Hematopoietic multipotent progenitor cell (in vitro differentiated cells): Measurements from ENCODE around the gene RPP21. TPM values are rescaled to one million over a fixed set of nuclear protein-coding genes. Genes with fewer than 3 reads are reported as not detected.
A peak's percentile ranks its signal among the peaks of the same experiment; 100 is the strongest.

ENCODE experiments used
- DNase-seq, 3 donors: peaks; one replicate each; pipeline ENCODE4 v3.0.0-alpha.2; 2011 to 2015; ENCODE audit warnings: low read depth in 2 of 3, low spot score in 2 of 3
- total RNA-seq: library from RNA; depleted of rRNA; stranded (reverse); fragments of >200 nt; gene quantifications from one replicate; pipeline ENCODE4 v1.2.3, GENCODE V29; 2012

Gene RPP21
- total RNA-seq, 1 donor = 32.6 TPM

DNA sequence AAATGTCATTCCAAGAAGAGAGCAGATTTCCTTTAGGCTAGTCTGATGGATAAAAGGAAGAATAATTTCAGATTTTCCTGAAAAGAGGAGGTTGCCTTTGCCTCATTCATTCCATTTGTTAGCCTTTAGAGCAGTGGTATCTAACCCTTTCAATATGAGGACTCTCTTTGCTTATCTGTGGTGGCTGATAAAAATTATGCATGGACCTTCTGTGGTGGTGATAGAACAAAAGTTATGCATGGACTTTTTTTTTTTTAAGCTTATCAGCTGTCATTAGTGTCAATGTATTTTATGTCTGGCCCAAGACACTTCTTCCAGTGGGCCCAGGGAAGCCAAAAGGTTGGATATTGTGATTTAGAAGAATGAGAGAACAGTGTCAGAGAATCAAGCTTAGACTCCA is 16.6 kb upstream of the RPP21 start:
- DNase-seq = no peak

DNA sequence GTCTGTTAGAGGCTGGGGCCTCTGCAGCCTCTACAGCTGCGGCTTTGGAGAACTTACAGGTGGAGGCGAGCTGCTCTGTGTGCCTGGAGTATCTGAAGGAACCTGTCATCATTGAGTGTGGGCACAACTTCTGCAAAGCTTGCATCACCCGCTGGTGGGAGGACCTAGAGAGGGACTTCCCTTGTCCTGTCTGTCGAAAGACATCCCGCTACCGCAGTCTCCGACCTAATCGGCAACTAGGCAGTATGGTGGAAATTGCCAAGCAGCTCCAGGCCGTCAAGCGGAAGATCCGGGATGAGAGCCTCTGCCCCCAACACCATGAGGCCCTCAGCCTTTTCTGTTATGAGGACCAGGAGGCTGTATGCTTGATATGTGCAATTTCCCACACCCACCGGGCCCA is 15.6 kb upstream of the RPP21 start:
- DNase-seq = no peak

DNA sequence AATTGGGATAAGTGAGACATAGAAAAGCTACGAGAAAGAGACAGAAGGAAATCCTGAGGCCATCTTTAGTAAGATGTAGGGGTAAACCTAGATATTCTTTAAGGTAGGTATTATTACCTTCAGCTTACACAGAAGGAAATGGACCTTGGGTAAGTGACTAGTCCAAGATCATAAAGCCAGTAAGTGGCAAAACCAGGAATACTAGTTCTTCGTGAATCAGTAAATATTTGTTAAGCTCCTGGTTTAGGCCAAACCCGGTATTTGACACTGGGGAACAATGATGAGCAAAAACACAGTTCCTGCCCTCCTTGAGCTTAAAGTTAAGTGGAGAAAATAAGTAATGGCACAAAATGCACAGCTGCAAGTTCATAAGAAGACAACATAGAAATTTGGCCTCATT is 13.0 kb upstream of the RPP21 start:
- DNase-seq = no peak

DNA sequence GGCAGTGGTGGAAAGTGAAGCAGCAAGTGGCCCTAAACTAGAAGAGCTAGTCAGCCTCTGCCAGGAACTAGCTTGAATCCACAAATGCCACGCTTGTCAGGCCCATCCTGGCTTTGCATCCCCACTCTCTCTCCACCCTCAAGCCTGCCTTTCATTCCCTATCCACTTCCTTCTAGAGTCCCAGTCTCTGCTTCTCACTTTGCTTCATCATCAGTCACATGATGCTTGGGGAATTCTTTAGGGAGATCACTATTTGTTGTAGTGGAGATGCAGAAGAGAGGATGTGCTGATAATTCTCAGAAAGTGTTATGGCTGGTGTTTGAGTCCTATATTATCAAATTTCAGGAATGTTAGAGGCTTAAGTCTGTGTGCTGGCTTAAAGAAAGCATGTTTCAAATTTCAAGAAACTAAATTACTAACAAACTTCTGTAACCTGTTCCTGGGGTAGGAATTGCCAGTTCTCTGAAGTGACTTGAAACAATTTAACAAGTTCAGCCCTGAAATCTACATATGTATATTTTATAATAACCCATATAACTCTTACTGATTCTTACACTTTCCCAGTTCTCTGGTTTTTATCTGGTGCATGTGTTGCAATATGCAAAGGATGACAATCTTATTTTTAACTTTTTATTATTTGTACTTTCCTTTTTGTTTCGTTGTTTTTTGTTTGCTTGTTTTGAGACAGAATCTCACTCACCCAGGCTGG is 10.7 kb upstream of the RPP21 start:
- no peak for DNase-seq

DNA sequence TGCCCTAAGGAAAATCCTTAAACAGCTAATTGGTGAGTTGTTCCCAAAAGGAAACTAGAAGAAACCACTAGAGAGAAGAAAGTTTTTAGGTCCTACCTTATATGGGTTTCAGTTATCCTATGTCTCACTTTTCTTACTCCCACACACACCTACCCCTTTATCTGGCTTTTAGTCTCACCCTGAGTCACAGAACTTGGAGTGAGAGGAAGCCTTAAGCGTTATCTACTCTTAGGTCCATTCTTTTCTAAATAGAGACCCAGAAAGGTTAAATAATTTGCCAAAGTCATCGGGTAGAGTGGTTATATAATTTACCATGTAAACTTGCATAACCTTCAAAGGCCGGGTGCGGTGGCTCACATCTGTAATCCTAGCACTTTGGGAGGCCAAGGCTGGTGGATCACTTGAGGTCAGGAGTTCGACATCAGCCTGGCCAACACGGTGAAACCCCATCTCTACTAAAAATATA is 4.3 kb upstream of the RPP21 start:
- DNase-seq = no peak

DNA sequence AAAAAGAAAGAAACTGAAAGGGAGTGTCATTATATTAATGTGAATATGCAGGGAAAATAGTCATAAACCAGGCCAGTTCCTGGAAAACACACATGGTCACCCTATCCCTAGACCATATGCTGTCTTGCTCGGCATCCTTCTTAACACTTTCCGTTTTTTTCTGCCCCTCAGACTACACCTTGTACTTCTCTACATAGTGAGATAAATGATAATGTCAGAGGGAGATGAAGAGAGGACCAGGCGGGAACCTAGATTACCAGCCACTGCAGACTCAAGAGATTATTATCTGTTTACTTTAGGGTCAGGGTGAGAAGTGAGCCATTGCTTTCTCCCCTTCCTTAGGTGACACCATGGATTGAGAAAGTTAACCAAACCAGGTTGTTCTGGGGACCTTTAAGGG is 3.7 kb upstream of the RPP21 start:
- DNase-seq = no peak

DNA sequence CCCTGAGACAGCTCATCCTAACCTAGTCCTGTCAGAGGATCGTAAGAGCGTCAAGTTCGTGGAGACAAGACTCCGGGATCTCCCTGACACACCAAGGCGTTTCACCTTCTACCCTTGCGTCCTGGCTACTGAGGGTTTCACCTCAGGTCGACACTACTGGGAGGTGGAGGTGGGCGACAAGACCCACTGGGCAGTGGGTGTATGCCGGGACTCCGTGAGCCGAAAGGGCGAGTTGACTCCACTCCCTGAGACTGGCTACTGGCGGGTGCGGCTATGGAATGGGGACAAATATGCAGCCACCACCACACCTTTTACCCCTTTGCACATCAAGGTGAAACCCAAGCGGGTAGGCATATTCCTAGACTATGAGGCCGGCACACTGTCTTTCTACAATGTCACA is 3.2 kb upstream of the RPP21 start:
- DNase-seq = no peak

DNA sequence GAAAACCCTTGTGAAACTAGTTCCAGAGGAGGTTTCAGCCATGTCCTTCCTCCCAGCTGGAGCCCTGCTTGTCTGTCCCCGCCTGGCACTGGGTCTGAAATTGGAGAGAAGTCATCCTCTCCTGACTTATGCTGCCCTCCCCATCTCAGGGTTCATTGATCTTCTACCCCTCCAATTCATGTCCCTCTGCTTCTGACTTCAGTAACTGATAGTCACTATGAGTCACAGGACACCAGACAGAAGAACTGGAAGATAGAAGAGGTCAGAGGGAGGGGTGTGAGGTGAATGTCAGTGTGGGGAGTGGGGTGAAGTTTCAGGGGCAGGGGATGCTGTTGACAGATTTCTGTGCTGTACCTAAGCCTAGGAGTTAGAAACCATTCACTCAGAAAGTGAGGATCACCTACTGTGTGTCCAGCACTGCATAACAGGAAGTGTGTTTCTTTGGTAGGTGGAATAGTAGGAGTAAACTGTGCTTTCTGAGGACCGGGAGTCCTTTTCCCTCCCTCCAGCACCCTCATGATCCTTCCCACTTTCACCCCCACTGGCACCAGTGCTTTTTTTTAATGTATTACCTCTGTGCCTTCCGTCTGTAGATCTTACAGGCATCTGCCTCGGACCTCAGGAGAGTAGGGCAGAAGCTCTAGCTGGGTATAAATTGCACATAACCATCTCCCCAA is 627 bp upstream of the RPP21 start:
- DNase-seq = no peak

DNA sequence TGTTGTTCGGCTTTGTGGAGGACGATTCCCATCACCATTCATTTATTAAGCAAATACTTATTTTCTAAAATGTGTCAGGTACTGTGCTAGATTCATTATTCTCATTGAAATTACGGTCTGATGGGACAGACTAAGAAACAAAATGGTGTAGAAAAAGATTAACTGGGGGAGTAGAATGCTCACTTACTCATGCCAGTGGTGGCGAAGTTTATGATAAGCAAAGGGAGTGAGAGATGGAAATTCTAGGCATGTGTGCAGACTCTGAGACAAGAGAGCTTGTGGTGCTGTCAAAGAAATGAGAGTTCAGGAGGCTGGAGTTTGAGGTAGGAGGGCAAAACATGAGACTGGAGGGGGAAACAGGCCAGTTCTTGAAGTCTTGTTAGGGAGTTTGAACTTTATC is 896 bp downstream of the RPP21 start:
- no peak for DNase-seq

DNA sequence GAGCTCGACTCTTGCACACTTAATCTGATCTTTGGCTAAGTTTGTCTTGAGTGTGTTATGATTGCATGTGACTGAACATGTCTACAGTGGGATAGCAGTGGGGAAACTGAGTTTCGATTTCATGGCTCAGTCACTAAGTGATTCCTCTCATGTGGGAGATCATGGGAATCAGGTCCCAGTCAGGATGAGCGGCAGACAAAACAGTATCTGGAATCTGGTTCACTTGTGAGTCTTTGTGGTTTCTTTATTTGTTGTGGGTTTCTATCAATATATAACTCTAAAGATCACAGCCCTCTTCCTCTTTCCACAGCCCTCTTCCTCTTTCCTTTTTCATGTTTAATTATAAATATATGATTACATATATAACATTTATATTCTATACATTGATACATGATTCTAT is 4.0 kb downstream of the RPP21 start:
- DNase-seq = no peak

DNA sequence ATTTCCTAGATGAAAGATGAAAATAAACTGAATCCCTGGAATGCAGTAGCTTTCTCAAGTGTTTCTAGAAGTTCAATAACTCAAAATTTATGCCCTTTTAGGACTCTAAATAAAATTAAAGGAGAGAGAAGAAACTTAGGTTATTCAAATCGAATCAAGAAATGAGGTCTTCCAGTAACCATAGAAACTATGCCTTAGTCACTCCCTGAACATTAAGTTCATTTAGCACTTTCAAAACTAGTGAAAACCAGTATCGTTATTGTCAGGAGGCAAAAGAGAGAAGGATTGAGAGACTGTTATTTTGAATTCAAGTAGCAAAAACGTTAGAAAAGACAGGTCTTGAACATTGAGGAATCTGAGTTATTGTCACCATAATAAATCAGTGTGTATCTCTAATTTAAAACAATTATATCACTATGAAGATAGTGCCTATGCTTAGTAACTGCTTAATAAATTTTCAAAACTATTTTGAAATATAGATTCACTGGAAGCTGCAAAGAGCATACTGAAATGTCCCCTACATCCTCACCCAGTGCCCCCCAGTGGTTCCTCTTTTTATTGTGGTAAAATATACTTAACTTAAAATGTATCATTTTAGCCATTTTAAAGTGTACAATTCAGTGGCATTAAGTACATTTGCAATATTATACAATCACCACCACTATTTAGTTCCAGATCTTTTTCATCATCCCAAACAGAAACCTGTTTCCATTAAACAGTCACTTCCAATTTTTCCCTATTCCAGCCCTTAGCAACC is 4.6 kb downstream of the RPP21 start:
- DNase-seq = peak in 1 of 3 donors; percentile 43

DNA sequence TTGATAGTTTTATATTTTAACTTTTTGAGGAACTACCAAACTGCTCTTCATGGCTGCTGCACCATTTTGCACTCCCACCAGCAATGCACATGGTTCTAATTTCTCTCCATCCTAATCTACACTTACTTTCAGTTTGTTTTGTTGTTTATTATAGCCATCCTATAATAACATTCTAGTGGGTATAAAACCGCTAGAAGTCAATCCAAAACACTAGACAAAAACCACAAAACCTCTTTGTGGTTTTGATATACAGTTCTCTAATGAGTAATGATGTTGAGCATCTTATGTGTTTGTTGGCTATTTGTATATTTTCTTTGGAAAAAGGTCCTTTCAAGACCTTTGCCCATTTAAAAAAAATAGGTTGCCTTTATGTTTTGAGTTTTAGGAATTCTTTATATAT is 5.6 kb downstream of the RPP21 start:
- no peak for DNase-seq

DNA sequence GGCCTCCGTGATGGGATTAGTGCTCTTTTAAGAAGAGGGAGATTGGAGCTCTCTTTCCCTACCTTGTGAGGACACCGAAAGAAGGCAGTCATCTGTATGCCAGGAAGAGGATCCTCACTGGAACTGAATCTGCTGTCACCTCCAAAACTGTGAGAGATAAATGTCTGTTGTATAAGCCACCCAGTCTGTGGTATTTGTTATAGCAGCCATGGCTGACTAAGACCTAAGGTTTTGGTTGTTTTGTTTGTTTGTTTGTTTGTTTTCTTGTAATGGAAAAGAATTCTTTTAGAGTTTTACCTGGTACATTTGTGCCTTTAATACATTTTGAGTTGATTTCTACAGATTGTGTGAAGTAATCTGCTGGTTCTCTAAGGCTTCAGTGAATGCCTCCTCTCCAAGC is 7.6 kb downstream of the RPP21 start:
- no peak for DNase-seq

DNA sequence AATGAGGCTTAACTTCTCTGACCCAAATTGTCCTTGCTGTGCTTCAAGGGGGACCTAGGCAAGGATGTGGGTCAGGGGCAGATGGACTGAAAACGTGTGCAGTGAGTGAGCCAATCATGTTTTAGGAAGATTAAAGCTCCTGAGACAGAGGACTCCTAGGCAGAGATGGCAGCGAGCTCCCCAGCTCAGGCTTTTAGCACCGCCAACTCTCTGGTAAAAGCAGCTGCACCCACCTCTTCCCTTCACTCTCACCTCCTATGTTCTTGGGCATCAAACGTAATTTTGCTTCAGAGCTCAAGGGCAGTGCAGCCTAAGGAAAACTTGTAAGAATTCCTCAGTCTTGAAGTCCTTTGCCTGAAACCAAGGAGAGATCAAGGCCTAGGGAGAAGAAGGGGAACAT is 10.3 kb downstream of the RPP21 start:
- no peak for DNase-seq

DNA sequence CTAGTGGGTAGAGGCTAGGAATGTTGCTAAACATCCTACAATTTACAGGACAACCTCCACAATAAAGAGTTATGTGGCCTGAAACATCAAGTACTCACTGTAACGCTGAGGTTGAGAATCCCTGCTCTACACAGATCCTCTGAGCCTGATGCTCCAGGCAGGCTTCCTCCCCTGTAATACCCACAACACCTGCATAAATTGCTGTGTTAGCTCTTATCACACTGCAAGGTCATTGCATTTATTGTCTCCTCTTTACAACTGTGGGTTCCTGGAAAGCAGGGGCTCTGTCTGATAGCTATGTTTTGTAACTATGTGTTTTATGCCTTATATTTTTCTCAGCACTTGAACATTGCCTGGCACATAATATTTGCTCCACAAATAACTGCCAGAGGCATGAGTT is 11.6 kb downstream of the RPP21 start:
- DNase-seq = no peak

DNA sequence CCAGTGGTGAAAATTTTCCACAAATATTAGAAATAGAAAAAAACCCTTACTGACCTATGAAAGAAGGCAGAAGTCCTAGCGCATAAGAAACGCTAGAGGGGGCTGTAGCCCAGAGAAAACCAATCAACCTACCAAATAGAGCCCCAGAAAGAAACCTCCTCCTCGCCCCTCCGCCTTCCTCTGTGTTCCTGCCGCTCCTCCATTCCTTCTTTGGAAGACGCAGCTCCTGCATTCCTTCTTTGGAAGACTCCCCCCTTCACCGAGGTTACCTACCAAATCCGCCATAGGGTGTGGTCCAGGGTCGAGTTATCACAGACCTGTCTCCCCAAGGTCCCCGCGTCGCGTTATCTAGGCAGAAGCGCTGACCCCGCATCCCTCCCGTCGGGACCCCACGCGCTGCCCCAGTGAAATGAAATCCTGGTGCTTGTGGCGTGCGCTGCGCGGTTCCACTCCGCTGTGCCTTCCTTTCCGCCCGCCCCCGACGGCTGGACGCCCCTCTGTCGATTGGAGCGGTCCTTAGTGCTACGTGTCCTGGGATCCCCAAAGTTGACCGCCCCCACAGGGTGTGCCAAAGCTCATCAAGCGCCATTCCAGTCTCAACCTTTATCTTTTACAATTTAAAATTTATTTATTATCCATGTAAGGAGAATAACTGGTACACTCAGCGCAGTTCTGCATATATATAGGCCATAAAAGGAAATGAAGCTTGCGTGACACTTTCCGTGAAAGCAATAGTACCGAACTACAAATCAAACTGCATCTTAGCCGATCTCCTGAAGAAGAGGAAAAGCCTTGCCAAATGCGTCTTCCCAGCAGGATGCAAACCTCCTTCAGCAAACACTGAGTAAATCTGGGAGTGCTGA is 13.0 kb downstream of the RPP21 start:
- peak; percentile 25 to 81 (median 63) for DNase-seq

DNA sequence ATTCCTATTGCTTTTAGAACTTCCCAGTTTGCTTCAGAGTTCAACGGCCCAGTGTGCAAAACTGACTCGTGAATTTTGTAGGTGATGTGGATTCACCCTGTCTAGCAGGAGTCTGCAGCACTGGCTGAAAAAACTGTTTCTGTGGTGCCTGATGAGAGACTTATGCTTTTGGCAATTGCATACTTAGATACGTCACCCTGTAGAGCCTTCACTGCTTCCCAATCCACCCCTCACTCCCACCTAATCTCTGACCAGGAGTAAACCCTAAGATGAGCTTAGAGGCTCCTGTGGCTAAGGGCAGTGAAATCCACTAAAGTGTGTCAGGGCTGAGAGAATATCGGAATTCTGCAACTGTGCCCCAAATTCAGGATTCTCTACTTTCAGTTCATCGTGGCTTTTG is 14.3 kb downstream of the RPP21 start:
- DNase-seq = no peak

DNA sequence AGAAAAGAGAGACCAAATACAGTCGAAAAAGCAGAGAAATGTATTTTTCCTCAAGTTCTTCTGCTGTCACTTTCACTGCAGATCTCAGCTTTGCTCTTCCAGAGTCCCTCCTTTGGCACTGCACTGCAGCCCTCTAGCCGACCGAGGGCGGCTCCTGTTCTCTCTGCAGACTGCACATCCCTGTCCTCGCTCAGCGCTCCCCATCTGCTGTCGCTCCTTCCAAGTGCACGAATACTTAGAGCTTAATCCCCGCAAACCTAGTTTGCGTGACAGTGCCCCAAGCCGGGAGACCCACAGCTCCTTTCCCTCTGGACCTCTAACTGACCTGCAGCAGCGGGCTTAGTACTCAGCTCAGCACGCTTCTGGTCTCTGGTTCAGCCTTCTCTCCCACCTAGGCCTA is 15.2 kb downstream of the RPP21 start:
- DNase-seq = no peak

DNA sequence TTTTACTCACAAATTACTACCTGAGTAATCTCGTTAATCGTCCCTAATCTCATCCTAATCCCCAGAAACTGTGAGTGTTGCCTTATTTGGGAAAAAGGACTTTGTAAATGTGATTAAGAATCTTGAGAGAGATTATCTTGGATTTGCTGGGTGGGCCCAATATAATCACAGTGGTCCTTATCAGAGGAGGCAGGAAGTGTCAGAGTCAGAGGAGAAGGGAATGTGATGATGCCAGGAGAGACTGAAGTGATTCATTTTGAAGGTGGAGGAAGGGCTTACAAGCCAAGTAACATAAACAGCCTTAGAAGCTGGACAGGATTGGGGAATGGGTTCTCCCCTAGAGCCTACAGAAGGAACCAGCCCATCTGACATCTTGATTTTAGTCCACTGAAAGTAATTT is 16.7 kb downstream of the RPP21 start:
- DNase-seq = no peak

DNA sequence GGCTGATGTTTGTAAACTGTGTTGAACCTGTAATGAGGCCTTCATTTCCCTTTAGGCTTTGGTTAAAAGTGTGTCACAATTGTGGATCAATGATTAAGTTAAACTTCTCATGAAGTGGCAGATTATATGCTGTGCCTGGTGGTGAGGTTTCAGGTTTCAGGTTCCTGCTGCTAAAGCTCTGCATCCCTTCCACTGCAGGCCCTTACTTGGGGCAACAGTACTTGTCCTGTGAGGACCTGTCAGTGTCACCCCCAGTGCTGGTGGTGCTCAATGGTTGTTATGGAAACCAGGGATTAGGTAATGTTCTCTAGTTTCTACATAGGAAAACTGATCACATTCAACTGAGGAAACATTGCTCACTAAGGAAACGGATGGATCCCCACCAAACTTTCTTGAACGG is 18.5 kb downstream of the RPP21 start:
- DNase-seq = no peak

DNA sequence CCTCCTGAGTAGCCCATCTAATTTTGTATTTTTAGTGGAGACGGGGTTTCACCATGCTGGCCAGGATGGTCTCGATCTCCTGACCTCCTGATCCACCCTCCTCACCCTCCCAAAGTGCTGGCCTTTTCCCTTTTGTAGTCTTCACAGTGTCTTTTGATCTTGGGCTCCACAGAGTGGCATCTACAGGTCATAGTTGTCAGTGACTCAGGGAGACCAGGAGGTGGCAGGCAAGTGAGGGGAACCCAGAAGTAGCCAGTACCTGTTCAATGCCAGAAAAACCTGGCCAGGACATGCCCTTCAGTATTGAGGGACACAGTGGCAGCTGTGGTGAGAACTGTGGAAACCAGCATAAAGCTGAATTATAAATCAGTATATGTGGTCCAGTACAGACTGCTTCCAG is 19.6 kb downstream of the RPP21 start:
- DNase-seq = peak in 2 of 3 donors; percentile 9 to 30
